T-cell (primary cell): Measurements from ENCODE around the gene HBZ. TPM values are rescaled to one million over a fixed set of nuclear protein-coding genes. Genes with fewer than 3 reads are reported as not detected.

Experiments used
- ATAC-seq, 4 experiments: fragments of 200-7000 bp in 3 of 4; fragments of 150-1000 bp in 1 of 4; cut with Tn5 transposase; replicated peaks in 1 of 4; 1 replicate in 3 of 4; 2 replicates in 1 of 4; pipeline ENCODE4 v1.10.0; 2021; ENCODE audit warnings: moderate library complexity in 3 of 4, mild to moderate bottlenecking in 2 of 4, moderate number of reproducible peaks in 1 of 4
- CTCF ChIA-PET, 2 donors: fragments of 300-600 bp; sonication (Branson Sonifier 250); formaldehyde crosslinking; loops; one replicate each; lab custom pipeline; 2022; ENCODE audit warnings: antibody characterized with exemption in 2 of 2; lab: Charles Lee
- POLR2A ChIA-PET, 2 donors: fragments of 300-600 bp; sonication (Branson Sonifier 250); formaldehyde crosslinking; loops; one replicate each; lab custom pipeline; 2022; ENCODE audit warnings: antibody characterized with exemption in 2 of 2; lab: Charles Lee
- DNase-seq, 35 experiments: peaks; one replicate each; pipeline versions ENCODE4 v3.0.0 to v3.0.0-alpha.2; 2013 to 2023
- H3K27ac ChIP-seq: one replicate; pipeline ENCODE4 v1.5.1; 2013; ENCODE audit warnings: low read length
- H3K27me3 ChIP-seq, 2 experiments: replicated peaks in 1 of 2; 1 replicate in 1 of 2; 2 replicates in 1 of 2; pipeline versions ENCODE4 v1.6.1 to v1.7.0; 2013; ENCODE audit warnings: low read length in 1 of 2, mixed read lengths in 1 of 2; ENCODE audit not compliant: control insufficient read depth in 2 of 2, insufficient read depth in 2 of 2; ENCODE audit errors: extremely low read depth in 1 of 2
- H3K36me3 ChIP-seq, 2 donors: 1 replicate in 1 of 2; 2 replicates in 1 of 2; pipeline versions ENCODE4 v1.6.1 to v1.7.0; 2013; ENCODE audit warnings: low read length in 1 of 2; ENCODE audit not compliant: control insufficient read depth in 2 of 2, insufficient read depth in 1 of 2; ENCODE audit errors: extremely low read depth in 1 of 2
- H3K4me1 ChIP-seq, 2 experiments: 1 replicate in 1 of 2; 2 replicates in 1 of 2; pipeline versions ENCODE4 v1.6.1 to v1.7.0; 2013; ENCODE audit warnings: low read length in 2 of 2, mixed read lengths in 1 of 2; ENCODE audit not compliant: insufficient read depth in 2 of 2, control insufficient read depth in 1 of 2; ENCODE audit errors: extremely low read depth in 1 of 2
- H3K4me3 ChIP-seq, 2 donors: 1 replicate in 1 of 2; 2 replicates in 1 of 2; pipeline versions ENCODE4 v1.5.1 to v1.7.0; 2013; ENCODE audit warnings: mild to moderate bottlenecking in 2 of 2, low read length in 1 of 2, moderate library complexity in 1 of 2; ENCODE audit not compliant: control insufficient read depth in 1 of 2; ENCODE audit errors: extremely low read depth in 1 of 2
- H3K9me3 ChIP-seq: 2 replicates; pipeline ENCODE4 v1.7.0; 2013
- H3K27ac Mint-ChIP-seq, 2 donors: one replicate each; pipeline ENCODE4 v1.8.0; 2020 to 2021; ENCODE audit warnings: mild to moderate bottlenecking in 2 of 2, mixed read lengths in 2 of 2
- H3K27me3 Mint-ChIP-seq, 2 donors: one replicate each; pipeline ENCODE4 v1.8.0; 2021 to 2022; ENCODE audit warnings: mixed read lengths in 2 of 2
- H3K36me3 Mint-ChIP-seq: one replicate; pipeline ENCODE4 v1.8.0; 2021; ENCODE audit warnings: mixed read lengths
- H3K4me1 Mint-ChIP-seq, 3 donors: one replicate each; pipeline ENCODE4 v1.8.0; 2020 to 2022; ENCODE audit warnings: mixed read lengths in 3 of 3, mild to moderate bottlenecking in 1 of 3
- H3K4me3 Mint-ChIP-seq, 3 donors: one replicate each; pipeline ENCODE4 v1.8.0; 2020 to 2022; ENCODE audit warnings: mild to moderate bottlenecking in 3 of 3, mixed read lengths in 3 of 3, moderate library complexity in 3 of 3
- H3K9me3 Mint-ChIP-seq, 3 donors: one replicate each; pipeline ENCODE4 v1.8.0; 2020 to 2022; ENCODE audit warnings: mixed read lengths in 3 of 3
- WGBS: methylation state at CpG from one replicate; pipeline ENCODE4 v1.1.5; 2013; ENCODE audit warnings: missing lambda C conversion rate; ENCODE audit not compliant: insufficient coverage; 5-methylcytosine and 5-hydroxymethylcytosine counted together
- total RNA-seq, 35 experiments: library from RNA in 6 of 35; stranded (reverse) in 6 of 35; fragments of 120-200 nt in 1 of 35; gene quantifications; one replicate each; pipeline versions ENCODE4 v1.2.1 to v1.2.4 and lab custom pipeline; 2013 to 2026

HBZ gene
- total RNA-seq, 5 donors from 2014 or later (not counting 1 experiment from before 2014, with no cell fraction given) = 0.51 to 0.76 (median 0.59) TPM; not detected in 2

DNA sequence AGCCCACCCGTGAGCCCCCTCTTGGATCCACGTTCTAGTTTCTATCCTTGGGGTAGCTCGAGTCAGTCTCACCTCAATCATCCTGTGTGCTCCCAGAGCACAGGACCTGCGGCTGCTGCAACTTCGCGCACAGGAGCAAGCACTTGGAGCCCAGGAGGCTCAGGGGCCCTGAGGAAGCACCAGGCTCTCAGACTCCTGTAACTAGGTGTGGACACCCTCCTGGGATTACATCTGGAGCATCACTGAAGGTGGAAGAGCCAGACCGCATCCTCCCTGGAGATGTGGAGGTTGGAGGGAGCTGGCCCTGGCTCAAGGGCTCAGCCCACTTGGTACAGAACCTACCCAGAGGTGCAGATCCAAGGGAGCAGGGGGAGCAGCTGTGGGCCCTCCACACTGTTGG, 30.6 kb downstream of the HBZ start:
- no peak overlapping the region for H3K27ac Mint-ChIP-seq
- Histone ChIP-seq H3K36me3 (peaks cover 2 to 8% of the 10 kb centered on the region in 2 donors), H3K27me3 (peaks cover 6 to 29% of the 10 kb centered on the region in 2 experiments), H3K4me3 (no peak overlapping the region), H3K27ac (no peak overlapping the region), H3K4me1 (peaks cover 0 to 21% of the 10 kb centered on the region in 2 experiments), H3K9me3 (no peaks in the 10 kb centered on the region)
- peaks cover 3% of the 10 kb centered on the region for H3K36me3 Mint-ChIP-seq
- H3K4me3 Mint-ChIP-seq = no peak overlapping the region
- ChIA-PET POLR2A (no interaction called here), CTCF (interaction anchor here (0.6 to 2.2 kb wide), 3 partner anchors 24 to 465 kb away, joined by 3 to 6 read pairs (median 6); no protein-coding TSS in a partner anchor)
- 89% methylated on average over 6 of the region's 7 CpGs for WGBS
- ATAC-seq (no peak), DNase-seq (no peak)
- peaks cover 0 to 16% of the 10 kb centered on the region in 2 donors for H3K27me3 Mint-ChIP-seq
- H3K9me3 Mint-ChIP-seq = no peaks in the 10 kb centered on the region
- H3K4me1 Mint-ChIP-seq = peaks cover 0 to 7% (median 6%) of the 10 kb centered on the region in 3 donors

DNA sequence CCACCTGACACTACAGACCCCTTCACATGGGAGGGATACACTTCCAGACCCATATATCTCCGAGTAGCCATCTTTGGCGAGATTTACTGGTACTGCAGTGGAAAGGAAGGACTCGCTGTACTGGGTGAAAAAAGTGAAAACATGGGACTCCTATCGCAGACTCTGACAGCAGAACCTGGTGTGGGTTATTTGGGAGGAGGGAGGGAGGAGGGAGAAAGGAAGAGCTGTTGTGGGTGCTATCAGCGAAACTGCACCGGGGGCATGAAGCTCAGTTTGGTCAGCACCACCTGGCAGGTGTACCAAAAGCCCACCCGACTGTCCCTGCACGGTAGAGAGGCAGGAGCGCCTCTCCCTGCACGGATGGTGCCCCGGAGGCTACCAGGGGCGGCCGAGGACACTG, 32.8 kb downstream of the HBZ start:
- Mint-ChIP-seq H3K4me3 (no peak overlapping the region), H3K27ac (no peak overlapping the region), H3K9me3 (no peaks in the 10 kb centered on the region), H3K4me1 (peaks cover 3 to 9% (median 4%) of the 10 kb centered on the region in 3 donors), H3K27me3 (no peaks in the 10 kb centered on the region), H3K36me3 (peaks cover 19% of the 10 kb centered on the region)
- Histone ChIP-seq H3K4me3 (no peak overlapping the region), H3K9me3 (no peaks in the 10 kb centered on the region), H3K4me1 (peaks cover 0 to 18% of the 10 kb centered on the region in 2 experiments), H3K36me3 (peaks cover 5 to 28% of the 10 kb centered on the region in 2 donors), H3K27ac (no peak overlapping the region), H3K27me3 (peaks cover 0 to 8% of the 10 kb centered on the region in 2 experiments)
- ATAC-seq (no peak), DNase-seq (no peak)
- WGBS = 97% methylated on average over 12 of the region's 13 CpGs
- CTCF ChIA-PET = no interaction called here
- POLR2A ChIA-PET = no interaction called here

DNA sequence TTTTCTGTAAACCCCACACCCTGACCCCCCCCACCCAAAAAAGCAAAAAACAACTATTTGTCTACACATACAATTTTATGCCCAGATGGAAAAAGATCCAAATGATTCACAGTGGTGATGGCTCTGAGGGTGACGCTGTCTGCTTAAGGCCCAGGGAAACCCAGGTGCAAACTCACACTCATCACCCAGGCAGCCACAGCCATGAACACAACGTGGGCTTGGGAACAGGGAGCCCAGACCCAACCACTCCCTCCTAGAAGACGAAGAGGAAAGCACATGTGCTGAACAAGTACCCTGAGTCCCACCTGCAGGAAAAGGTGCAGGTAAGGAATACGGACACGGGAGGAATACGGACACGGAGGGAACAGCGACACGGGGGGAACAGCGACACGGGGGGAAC, 33.2 kb downstream of the HBZ start:
- H3K4me3 ChIP-seq = no peak overlapping the region
- peaks cover 0 to 14% of the 10 kb centered on the region in 2 experiments for H3K4me1 ChIP-seq
- ATAC-seq (no peak), DNase-seq (no peak)
- peaks cover 7 to 32% of the 10 kb centered on the region in 2 donors for H3K36me3 ChIP-seq
- no peaks in the 10 kb centered on the region for H3K9me3 ChIP-seq
- no peaks in the 10 kb centered on the region for H3K27me3 Mint-ChIP-seq
- no peak overlapping the region for H3K27ac Mint-ChIP-seq
- H3K27ac ChIP-seq = no peak overlapping the region
- H3K36me3 Mint-ChIP-seq = peaks cover 23% of the 10 kb centered on the region
- peaks cover 0 to 4% of the 10 kb centered on the region in 2 experiments for H3K27me3 ChIP-seq
- H3K9me3 Mint-ChIP-seq = no peaks in the 10 kb centered on the region
- H3K4me1 Mint-ChIP-seq = peaks cover 3 to 9% (median 4%) of the 10 kb centered on the region in 3 donors
- H3K4me3 Mint-ChIP-seq = no peak overlapping the region
- POLR2A ChIA-PET = no interaction called here
- WGBS = 100% methylated on average over 1 of the region's 11 CpGs
- CTCF ChIA-PET = no interaction called here

DNA sequence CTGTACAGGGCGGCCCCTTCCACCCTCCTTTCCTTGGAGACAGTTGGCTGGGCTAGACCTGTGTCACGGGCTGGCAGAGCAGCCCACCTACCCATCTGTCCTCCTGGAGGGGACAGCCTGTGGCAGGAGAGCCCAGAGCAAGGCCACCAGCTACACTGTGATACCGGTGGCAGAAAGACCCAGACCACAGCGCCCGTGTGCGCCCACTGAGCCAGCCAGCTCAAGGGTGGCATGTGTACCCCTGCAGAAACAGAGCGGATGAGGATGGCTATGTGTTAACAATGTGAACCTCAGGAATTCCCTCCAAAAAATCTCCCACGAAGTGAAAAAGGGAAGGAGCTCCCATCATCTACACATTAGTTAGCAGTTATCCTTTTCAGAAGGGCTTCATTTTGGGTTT, 34.9 kb downstream of the HBZ start:
- ChIA-PET POLR2A (no interaction called here), CTCF (interaction anchor here in 1 of 2 donors (0.5 kb wide), 1 partner anchor 81 kb away, joined by 7 read pairs; no protein-coding TSS in a partner anchor)
- peaks cover 0 to 2% of the 10 kb centered on the region in 2 experiments for H3K4me1 ChIP-seq
- H3K27ac ChIP-seq = no peak overlapping the region
- DNase-seq (no peak), ATAC-seq (no peak)
- no peaks in the 10 kb centered on the region for H3K27me3 ChIP-seq
- H3K4me3 ChIP-seq = no peak overlapping the region
- no peak overlapping the region for H3K27ac Mint-ChIP-seq
- no peaks in the 10 kb centered on the region for H3K27me3 Mint-ChIP-seq
- H3K9me3 Mint-ChIP-seq = no peaks in the 10 kb centered on the region
- H3K36me3 Mint-ChIP-seq = peaks cover 34% of the 10 kb centered on the region
- H3K4me3 Mint-ChIP-seq = no peak overlapping the region
- WGBS = 98% methylated on average over 6 of the region's 8 CpGs
- peaks cover 7 to 48% of the 10 kb centered on the region in 2 donors for H3K36me3 ChIP-seq
- no peaks in the 10 kb centered on the region for H3K9me3 ChIP-seq
- H3K4me1 Mint-ChIP-seq = peaks cover 0 to 8% (median 4%) of the 10 kb centered on the region in 3 donors

DNA sequence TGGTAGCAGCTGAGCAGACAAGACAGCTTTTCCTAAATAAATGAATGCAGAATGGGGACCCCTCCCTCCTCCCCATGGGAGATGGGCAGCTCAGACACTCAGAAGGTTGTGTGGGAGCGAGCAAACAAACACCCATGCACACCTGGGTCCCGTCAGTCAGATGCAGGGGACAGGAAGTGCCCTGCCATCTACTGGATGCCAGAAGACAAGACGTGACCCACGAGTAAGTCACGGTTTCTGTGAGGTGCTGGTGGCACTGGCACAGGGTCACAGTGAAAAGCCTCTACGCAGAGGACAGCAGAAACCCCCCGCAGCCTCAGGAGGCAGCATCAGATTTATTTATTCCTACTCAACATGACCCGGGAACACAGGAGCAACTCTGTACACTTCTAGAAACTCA, 36.2 kb downstream of the HBZ start:
- DNase-seq (peak in 21 of 35 experiments; percentile 9 to 50 (median 26)), ATAC-seq (peak; percentile 74 to 89 (median 82))
- Mint-ChIP-seq H3K36me3 (peaks cover 39% of the 10 kb centered on the region), H3K27me3 (no peaks in the 10 kb centered on the region), H3K27ac (peak overlapping the region in 1 of 2 donors; percentile 75), H3K9me3 (no peaks in the 10 kb centered on the region), H3K4me1 (peaks cover 0 to 8% (median 4%) of the 10 kb centered on the region in 3 donors), H3K4me3 (no peak overlapping the region)
- Histone ChIP-seq H3K36me3 (peaks cover 7 to 60% of the 10 kb centered on the region in 2 donors), H3K27ac (no peak overlapping the region), H3K4me1 (peaks cover 0 to 2% of the 10 kb centered on the region in 2 experiments), H3K9me3 (no peaks in the 10 kb centered on the region), H3K4me3 (no peak overlapping the region), H3K27me3 (no peaks in the 10 kb centered on the region)
- ChIA-PET POLR2A (no interaction called here), CTCF (interaction anchor here in 1 of 2 donors (0.5 to 1.1 kb wide), 3 partner anchors 8 to 776 kb away, joined by 3 to 7 read pairs (median 4); no protein-coding TSS in a partner anchor)
- 38% methylated on average over 6 of the region's 8 CpGs for WGBS

DNA sequence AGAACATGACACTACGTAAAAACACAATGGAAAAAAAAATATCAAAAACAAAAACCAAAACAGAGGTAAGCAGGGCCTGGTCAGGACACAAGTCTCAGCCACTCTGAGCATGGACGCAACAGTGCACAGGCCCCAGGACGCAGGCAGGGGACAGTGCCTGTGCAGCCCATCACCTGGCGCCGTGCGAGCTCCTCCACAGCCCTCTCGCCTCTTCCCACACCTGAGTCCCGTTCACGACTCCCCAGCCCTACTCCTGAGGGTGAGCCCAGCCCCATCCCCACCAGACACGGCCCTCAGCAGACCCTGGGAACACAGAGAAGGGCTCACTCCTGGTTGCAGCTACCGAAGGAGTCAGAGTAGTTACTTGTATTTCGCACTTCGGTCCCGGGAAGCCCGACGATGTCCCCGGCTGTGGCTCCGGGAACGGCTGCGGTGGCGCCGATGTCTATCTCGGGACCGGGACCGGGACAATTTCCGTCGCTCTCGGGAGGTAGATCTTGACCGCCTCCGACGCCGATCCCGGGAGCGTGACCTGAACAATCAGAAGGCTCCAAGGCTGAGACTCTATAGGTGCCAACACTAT, 37.3 kb downstream of the HBZ start:
- Mint-ChIP-seq H3K4me1 (peaks cover 0 to 8% (median 4%) of the 10 kb centered on the region in 3 donors), H3K9me3 (no peaks in the 10 kb centered on the region), H3K4me3 (no peak overlapping the region), H3K27me3 (no peaks in the 10 kb centered on the region), H3K27ac (no peak overlapping the region), H3K36me3 (peaks cover 45% of the 10 kb centered on the region)
- ChIA-PET CTCF (no interaction called here), POLR2A (no interaction called here)
- WGBS = 98% methylated on average over 34 of the region's 34 CpGs
- Histone ChIP-seq H3K9me3 (no peaks in the 10 kb centered on the region), H3K27ac (no peak overlapping the region), H3K27me3 (no peaks in the 10 kb centered on the region), H3K4me1 (peaks cover 0 to 2% of the 10 kb centered on the region in 2 experiments), H3K36me3 (peaks cover 7 to 70% of the 10 kb centered on the region in 2 donors), H3K4me3 (no peak overlapping the region)
- DNase-seq (no peak), ATAC-seq (no peak)
